Measurements from ENCODE around the gene BOLA3.

DNA sequence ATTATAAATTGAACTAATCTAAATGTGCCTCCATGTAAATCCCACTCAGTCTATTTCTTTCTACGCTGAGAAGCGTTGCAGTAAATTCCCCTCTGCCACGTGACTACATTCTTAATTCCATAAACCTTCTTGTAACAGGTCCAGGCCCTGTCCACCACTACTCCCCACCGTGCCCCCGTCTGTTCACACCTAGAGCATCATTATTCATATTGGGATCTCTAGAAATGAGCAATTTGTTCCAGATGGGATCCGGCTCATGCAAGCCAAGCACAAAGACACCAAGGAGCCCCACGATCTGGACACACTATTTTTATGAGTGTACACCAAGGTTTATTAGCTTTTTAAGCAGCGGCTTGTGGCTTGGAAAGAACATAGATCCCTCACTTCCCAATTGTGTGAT, 38.2 kb downstream of the BOLA3 start:
- TF ChIP-seq EZH2 (IDR thresholded peaks at IDR 0.05; ENCODE audit: insufficient read depth, poor library complexity, severe bottlenecking) (no peak), EZH2phosphoT487 (IDR thresholded peaks at IDR 0.05; ENCODE audit: insufficient read depth, low read depth) (no peak)

Measured in GM23248 (cell line).